HG03135 (cell line): Measurements from ENCODE around the gene KLHL21.
A peak's percentile ranks its signal among the peaks of the same experiment; 100 is the strongest.
"Not testable (repeated sequence)": the region's sequence is repeated elsewhere in the genome, so short reads cannot be mapped to it uniquely, and the experiment has no call there.

Source experiments
- ATAC-seq: cut with Tn5 transposase; IDR thresholded peaks from one replicate; pipeline ENCODE4 v1.9.1; 2021; ENCODE audit warnings: mild to moderate bottlenecking, moderate library complexity; ENCODE audit not compliant: unreplicated experiment

The KLHL21 gene

DNA sequence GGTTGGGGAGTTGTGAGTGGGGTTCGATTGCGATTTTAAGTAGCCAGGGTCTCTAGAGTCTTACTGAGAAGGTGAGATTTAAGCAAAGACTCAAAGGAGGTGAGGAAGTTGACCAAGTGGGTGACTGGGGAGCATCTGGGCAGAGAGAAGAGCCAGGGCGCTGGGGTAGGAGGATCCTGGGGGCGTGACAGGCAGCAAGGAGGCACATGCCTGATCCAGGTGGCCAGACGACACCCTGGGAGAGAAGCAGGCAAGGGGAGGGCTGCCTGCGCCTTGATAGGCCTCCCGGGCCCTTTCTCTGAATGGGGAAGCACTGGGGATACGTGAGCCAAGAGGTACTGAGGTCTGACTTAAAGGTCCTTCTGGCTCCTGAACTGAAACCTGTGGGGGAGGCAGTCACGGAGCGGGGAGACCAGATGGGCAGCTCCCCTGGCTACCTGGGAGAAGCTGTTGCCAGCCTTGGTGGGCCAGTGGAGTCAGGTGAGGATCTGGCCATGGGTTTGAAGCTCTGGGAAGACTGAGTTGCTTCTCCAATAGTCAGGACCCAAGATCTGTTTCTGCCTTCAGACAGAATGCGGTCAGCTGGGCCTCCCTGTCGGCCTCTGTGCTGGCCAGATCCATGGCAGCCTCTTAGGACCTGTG is 17.5 kb downstream of the KLHL21 start:
- ATAC-seq, result no peak

DNA sequence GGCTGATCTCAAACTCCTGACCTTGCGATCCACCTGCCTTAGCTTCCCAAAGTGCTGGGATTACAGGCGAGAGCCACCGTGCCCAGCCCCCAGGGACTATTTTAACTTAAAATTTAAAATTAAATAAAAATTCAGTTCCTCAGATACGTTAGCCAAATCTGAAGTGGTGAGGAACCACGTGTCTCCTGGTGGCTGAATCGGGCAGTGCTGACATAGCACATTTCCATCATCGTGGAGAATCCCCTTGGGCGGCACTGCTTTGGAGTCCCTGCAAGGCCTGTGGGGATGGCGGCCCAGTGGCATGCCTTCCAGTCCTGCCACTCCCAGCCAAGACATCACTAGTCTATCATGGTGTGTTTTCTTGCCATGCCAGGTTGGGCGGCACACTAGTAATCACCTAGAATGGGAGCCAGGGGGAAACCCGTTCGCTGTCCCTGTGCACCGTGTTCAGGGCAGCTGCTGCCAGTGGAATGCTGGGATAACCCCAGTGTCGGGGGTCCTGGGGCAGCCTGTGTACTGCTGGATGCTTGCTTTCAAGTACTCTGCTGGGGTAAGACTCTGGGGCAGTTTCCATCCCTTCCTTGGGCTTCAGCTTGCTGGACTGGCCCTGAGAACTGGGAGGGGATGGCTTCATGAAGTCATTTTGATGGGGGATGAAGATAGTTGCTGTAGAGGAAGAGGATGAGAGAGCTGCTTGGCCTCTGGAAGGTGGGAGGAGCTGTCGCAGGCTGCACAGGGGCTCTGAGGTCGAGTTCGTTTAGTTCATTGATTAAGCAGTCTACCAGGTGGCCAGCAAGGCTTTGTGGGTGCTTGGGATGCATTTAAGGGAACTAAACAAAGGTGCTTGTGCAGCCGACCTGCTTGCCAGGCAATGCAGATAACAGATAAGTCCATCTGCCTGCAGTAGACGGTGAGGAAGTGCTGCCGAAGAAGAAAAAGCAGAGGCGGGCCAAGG is 18.3 kb downstream of the KLHL21 start:
- no peak for ATAC-seq

- no peak for ATAC-seq
Measured at GRCh38 chr1:6582370-6582769, 20.3 kb downstream of the KLHL21 start.

- ATAC-seq, result no peak
Measured at GRCh38 chr1:6581561-6582305, 20.9 kb downstream of the KLHL21 start.

DNA sequence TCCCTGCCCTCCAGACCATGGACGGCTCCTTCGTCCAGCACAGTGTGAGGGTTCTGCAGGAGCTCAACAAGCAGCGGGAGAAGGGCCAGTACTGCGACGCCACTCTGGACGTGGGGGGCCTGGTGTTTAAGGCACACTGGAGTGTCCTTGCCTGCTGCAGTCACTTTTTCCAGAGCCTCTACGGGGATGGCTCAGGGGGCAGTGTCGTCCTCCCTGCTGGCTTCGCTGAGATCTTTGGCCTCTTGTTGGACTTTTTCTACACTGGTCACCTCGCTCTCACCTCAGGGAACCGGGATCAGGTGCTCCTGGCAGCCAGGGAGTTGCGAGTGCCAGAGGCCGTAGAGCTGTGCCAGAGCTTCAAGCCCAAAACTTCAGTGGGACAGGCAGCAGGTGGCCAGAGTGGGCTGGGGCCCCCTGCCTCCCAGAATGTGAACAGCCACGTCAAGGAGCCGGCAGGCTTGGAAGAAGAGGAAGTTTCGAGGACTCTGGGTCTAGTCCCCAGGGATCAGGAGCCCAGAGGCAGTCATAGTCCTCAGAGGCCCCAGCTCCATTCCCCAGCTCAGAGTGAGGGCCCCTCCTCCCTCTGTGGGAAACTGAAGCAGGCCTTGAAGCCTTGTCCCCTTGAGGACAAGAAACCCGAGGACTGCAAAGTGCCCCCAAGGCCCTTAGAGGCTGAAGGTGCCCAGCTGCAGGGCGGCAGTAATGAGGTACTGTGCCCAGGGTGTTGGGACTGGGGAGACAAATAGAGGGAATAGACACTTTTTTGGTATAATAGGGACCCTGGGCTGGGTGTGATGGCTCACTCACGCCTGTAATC is 21.9 kb downstream of the KLHL21 start:
- no peak for ATAC-seq

- peak; percentile 34 for ATAC-seq
Measured at GRCh38 chr1:6580119-6580592, 22.5 kb downstream of the KLHL21 start.

GRCh38 chr1:6579374-6580118 is 23.1 kb downstream of the KLHL21 start, which contains the start of gene ZBTB48:
Gene ZBTB48 (plus strand): TSS chr1:6579994. CDS start chr1:6580610, 616 bp downstream.
- peak; percentile 94 for ATAC-seq

- ATAC-seq, result no peak
Measured at GRCh38 chr1:6578624-6579373, 23.9 kb downstream of the KLHL21 start.

GRCh38 chr1:6577831-6578525 is 24.7 kb downstream of the KLHL21 start:
- ATAC-seq, result no peak

DNA sequence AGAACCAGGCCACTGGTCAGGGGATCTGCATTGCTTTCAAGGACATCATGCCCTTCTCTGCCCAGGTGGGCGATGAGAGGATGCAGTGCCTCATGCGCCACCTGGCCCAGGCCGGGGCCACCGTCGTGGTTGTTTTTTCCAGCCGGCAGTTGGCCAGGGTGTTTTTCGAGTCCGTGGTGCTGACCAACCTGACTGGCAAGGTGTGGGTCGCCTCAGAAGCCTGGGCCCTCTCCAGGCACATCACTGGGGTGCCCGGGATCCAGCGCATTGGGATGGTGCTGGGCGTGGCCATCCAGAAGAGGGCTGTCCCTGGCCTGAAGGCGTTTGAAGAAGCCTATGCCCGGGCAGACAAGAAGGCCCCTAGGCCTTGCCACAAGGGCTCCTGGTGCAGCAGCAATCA is 27.9 kb downstream of the KLHL21 start:
- no peak for ATAC-seq

DNA sequence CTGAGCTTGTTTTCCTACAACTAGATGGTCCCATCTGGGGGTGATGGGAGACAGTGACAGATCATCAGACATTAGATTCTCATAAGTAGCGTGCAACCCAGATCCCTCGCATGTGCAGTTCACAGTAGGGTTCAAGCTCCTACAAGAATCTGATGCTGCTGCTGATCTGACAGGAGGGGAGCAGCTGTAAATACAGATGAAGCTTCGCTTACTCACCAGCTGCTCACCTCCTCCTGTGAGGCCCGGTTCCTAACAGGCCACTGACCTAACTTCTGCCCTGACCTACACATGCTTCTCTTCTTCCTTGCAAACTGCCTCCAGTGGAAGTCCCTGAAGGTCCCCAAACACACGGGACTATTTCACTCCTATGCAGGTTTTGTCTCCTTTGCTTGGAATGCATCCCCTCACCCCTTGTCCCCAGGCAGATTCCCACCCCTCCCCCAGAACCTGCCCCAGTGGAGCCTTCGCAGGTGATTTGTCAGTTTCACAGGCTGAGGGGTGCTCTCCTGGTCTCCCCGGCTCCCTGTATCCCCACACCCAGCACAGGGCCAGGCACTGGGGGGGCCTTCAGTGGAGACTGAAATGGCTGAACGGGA is 28.5 kb downstream of the KLHL21 start:
- no peak for ATAC-seq

DNA sequence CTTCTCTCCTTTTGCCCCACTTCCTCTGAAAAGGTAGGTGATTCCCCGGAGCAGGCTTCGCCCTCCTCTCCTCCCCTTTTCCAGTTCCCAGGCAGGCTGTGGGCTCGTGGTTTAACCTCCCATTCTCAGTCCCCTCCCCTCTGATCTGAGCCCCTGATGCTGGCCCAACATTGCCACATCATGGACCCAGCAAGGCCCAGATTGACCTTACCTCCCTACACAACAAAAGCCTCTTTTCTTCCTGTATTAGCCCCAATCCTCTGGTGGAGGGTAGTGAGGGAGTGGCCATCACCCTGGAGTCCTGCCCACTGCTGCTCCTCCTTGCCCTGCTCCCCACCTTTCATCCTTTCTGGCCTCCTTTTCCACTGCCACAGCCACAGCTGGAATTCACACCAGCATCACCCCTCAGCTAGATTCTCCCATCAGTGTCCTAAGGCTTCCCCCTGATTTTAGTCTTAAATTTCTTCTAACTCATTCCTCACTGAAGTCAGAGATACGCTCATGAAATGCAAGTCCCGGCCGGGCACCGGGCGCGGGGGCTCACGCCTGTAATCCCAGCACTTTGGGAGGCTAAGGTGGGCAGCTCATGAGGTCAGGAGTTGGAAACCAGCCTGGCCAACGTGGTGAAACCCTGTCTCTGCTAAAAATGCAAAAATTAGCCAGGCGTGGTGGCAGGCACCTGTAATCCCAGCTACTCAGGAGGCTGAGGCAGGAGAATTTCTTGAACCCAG is 29.9 kb downstream of the KLHL21 start:
- ATAC-seq, result no peak

- ATAC-seq, result no peak
Measured at GRCh38 chr1:6570987-6571386, 31.7 kb downstream of the KLHL21 start.

GRCh38 chr1:6570100-6570499 is 32.6 kb downstream of the KLHL21 start:
- no peak for ATAC-seq

DNA sequence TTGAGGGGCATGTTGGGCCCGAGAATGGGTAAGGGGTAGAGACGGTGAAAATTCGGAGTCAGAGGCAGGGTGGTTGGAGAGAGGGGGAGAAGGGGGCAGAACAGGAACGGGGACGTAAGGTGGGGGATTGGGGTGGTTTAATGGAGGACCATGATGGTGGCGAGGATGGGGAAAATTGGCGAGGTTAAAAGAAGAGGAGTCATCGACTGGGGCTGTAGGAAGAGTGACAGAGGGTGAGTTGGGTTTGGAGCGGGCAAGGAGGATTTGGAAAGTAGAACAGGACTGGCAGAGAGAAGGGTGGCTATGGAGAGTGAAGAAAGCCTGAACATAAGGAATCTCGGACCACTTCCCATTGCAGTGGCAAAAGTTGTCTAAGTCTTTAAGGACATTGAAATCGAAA is 33.6 kb downstream of the KLHL21 start:
- no peak for ATAC-seq

DNA sequence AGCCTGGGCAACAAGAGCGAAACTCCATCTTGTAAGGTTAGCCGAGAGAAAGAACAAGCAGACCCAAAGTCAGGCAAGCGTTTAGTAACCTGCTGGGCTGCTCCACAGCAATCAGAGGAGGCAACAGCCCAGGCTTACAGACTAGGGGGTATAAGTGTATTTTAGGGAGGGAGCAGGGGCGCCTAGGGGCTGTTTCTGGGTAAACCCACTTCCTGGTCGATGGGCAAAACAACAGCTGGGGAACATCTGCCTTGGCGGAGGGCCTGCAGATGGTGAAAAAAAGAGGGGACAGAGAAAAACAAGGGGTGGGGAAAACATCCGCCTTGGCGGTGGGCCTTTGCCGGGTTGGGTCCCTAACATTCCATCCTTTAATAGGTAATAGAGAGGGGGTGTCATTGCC is 42.4 kb downstream of the KLHL21 start:
- ATAC-seq, result no peak

- ATAC-seq, result not testable (repeated sequence)
Measured at GRCh38 chr1:6559161-6559560, 43.5 kb downstream of the KLHL21 start.
